Glutamatergic neuron (in vitro differentiated cells): ENCODE data around the gene ILKAP. TPM values are rescaled to one million over a fixed set of nuclear protein-coding genes. Genes with fewer than 3 reads are reported as not detected.
A peak's percentile ranks its signal among the peaks of the same experiment; 100 is the strongest.

Experiments
- DNase-seq: peaks from one replicate; pipeline ENCODE4 v3.0.0; 2022
- H3K27ac Mint-ChIP-seq: one replicate; pipeline ENCODE4 v1.8.0; 2020; ENCODE audit warnings: mild to moderate bottlenecking, mixed read lengths, inconsistent platforms; ENCODE audit not compliant: unreplicated experiment
- H3K27me3 Mint-ChIP-seq: one replicate; pipeline ENCODE4 v1.8.0; 2020; ENCODE audit warnings: mild to moderate bottlenecking, moderate library complexity, mixed read lengths, inconsistent platforms; ENCODE audit not compliant: unreplicated experiment
- H3K36me3 Mint-ChIP-seq: one replicate; pipeline ENCODE4 v1.8.0; 2020; ENCODE audit warnings: mild to moderate bottlenecking, mixed read lengths, inconsistent platforms; ENCODE audit not compliant: unreplicated experiment
- H3K4me1 Mint-ChIP-seq: one replicate; pipeline ENCODE4 v1.8.0; 2020; ENCODE audit warnings: mild to moderate bottlenecking, low read depth, mixed read lengths, inconsistent platforms; ENCODE audit not compliant: unreplicated experiment
- H3K4me3 Mint-ChIP-seq: one replicate; pipeline ENCODE4 v1.8.0; 2020; ENCODE audit warnings: mild to moderate bottlenecking, mixed read lengths, inconsistent platforms; ENCODE audit not compliant: unreplicated experiment
- H3K9me3 Mint-ChIP-seq: one replicate; pipeline ENCODE4 v1.8.0; 2020; ENCODE audit warnings: mild to moderate bottlenecking, moderate library complexity, mixed read lengths, inconsistent platforms; ENCODE audit not compliant: unreplicated experiment
- CTCF ChIP-seq: fragments of 200-600 bp; sonication (generic); IDR thresholded peaks from one replicate; pipeline ENCODE4 v1.5.0; 2021; ENCODE audit not compliant: partially characterized antibody, unreplicated experiment
- total RNA-seq: library from RNA; stranded (reverse); fragmentation: NEBNext Ultra II Directional; extraction: Animal tissue kit (Norgen Biotek cat#: 25700); gene quantifications from one replicate; pipeline ENCODE4 v1.2.1, GENCODE V29; 2021; ENCODE audit not compliant: unreplicated experiment

Gene ILKAP
- total RNA-seq, 1 donor from 2014 or later: 61.3 TPM

- peak; percentile 14 for DNase-seq
- Mint-ChIP-seq H3K4me1 (peaks cover 3% of the 10 kb centered on the region), H3K4me3 (no peak overlapping the region), H3K36me3 (no peaks in the 10 kb centered on the region), H3K27ac (no peak overlapping the region), H3K27me3 (peaks cover 6% of the 10 kb centered on the region), H3K9me3 (peaks cover 1% of the 10 kb centered on the region)
- no peak for TF ChIP-seq CTCF
Observed at GRCh38 chr2:238125127-238125885, 78.2 kb downstream of the ILKAP start.

- Mint-ChIP-seq H3K27me3 (peaks cover 6% of the 10 kb centered on the region), H3K4me3 (no peak overlapping the region), H3K9me3 (peaks cover 1% of the 10 kb centered on the region), H3K27ac (no peak overlapping the region), H3K36me3 (no peaks in the 10 kb centered on the region), H3K4me1 (peaks cover 3% of the 10 kb centered on the region)
- no peak for TF ChIP-seq CTCF
- peak; percentile 17 for DNase-seq
Observed at GRCh38 chr2:238124488-238125126, 78.9 kb downstream of the ILKAP start.

- Mint-ChIP-seq H3K27ac (no peak overlapping the region), H3K27me3 (peaks cover 6% of the 10 kb centered on the region), H3K4me1 (peaks cover 3% of the 10 kb centered on the region), H3K4me3 (no peak overlapping the region), H3K36me3 (no peaks in the 10 kb centered on the region), H3K9me3 (peaks cover 1% of the 10 kb centered on the region)
- TF ChIP-seq CTCF: no peak
- DNase-seq: peak; percentile 18
Observed at GRCh38 chr2:238123991-238124470, 79.5 kb downstream of the ILKAP start.

- peaks cover 3% of the 10 kb centered on the region for H3K4me1 Mint-ChIP-seq
- H3K4me3 Mint-ChIP-seq: no peak overlapping the region
- peak; percentile 16 for DNase-seq
- peaks cover 6% of the 10 kb centered on the region for H3K27me3 Mint-ChIP-seq
- peaks cover 1% of the 10 kb centered on the region for H3K9me3 Mint-ChIP-seq
- H3K27ac Mint-ChIP-seq: no peak overlapping the region
- no peak for TF ChIP-seq CTCF
- H3K36me3 Mint-ChIP-seq: no peaks in the 10 kb centered on the region
Observed at GRCh38 chr2:238123218-238123971, 80.1 kb downstream of the ILKAP start.
